Stimulated activated CD4-positive, alpha-beta T cell treated with anti-CD3 and anti-CD28 coated beads, Interleukin-2, amount 100 ng/mL, for 48 hours (primary cell): Measurements from ENCODE around the gene PLIN4.

Experiments
- DNase-seq, 2 donors: peaks; one replicate each; pipeline ENCODE4 v3.0.0-alpha.2; 2020

The PLIN4 gene

DNA sequence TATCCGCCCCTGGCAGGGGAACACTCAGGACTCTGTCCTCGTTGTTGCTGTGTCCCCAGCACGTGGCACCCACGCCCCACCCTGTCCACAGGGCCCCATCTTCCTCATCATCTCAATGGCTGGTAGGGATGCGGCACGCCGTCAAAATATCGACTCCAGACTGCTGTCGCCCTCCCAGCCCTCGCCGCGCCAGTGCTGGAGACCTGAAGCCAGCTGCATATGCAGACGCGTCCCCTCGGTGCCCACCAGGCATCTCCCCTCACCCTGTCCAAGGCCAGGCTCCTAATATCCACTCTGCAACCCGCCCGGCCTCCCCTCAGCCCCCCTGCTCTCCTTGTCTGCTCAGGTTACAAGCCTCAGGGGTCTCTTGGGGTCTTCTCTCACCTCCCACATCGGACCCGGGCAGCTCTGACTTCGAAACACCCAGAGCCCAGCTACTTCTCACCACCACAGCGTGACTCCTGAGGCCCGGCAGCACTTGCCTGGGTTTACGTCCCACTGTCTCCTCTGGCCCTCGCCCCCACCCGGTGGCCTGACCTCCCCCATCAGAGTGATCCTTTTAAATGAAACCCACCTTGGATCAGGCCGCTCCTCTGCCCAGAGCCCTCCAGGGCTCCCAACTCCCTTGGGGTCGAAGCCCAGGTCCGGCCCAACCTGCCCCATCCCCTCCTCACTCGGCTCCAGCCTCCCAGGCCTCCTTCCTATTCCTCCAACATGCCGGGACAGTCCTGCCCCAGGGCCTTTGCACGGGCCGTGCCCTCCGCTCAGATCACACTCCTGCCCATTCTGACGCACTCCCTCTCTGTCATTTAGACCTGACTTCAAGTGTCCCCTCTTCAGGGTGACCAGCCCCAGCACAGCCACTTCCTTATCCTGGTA lies 12.5 kb downstream of the PLIN4 start:
- no peak for DNase-seq

DNA sequence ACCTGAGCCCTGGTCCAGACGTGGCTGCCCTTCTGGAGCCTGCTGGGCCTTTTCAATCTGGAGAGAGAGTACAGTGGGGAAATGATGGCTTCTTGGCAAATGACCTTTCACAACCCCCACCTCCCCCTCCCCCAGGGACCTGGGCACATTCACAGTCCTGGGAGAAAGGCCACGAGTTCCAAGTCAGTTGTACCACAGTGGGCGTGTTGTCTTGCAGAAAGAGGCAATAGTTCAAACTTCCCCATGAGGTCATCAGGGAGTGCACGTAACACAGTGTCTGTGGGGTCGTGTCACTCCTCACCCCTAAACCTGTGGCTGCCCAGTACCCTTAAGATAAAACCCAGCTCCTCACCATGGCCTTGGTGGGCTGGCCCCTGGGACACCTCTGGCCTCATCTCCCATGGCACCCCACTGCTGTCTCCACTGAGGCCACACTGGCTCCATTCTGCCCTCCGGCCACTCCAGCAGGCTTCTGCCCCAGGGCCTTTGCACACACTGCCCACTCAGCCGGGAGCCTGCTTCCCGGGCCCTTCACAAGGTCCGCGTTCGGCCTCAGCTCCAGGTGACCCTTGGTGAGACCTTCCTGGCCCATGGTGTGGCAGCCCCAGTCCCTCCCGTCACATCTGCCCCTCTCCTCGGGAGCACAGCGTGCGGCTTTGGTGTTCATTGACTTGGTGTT lies 13.3 kb downstream of the PLIN4 start:
- DNase-seq = no peak

DNA sequence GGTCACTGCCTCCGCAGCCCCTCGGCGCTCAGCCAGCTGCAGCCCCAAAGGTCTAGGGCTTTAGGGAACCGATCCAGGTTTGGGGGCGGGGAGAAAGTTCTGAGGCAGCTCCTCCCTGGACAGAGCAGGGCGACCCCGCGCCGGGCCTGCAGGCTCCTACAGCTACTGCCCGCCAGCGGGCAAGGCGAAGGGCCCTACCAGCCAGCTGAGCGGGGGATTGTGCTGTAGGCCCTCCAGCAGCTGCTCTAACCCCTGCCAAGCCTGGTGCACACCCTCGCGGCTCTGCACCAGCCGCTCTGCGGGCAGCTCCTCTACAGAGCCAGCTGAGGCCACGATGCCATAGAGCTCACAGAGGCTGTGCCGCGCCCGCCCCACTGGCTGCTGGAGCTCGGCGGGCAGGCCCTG lies 14.0 kb downstream of the PLIN4 start:
- no peak for DNase-seq

DNA sequence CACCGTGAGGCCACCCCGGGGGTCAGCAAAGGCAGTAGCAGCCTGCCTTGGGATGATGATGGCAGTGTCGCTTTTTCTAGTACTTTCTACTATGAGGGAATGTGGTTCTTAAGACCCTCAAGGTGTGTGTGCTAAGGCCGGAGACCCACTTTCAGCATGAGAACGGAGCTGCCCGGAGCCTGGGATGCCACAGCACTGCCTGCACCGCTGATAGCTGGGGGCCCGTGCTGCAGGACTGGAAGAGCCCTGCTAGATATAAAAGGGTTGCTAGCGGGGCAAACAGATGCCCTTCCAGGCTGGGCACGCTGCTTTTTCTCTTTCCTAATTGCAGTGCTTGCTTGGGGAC lies 14.5 kb downstream of the PLIN4 start:
- no peak for DNase-seq

GRCh38 chr19:4503132-4503824 lies 15.0 kb downstream of the PLIN4 start:
- DNase-seq = no peak

DNA sequence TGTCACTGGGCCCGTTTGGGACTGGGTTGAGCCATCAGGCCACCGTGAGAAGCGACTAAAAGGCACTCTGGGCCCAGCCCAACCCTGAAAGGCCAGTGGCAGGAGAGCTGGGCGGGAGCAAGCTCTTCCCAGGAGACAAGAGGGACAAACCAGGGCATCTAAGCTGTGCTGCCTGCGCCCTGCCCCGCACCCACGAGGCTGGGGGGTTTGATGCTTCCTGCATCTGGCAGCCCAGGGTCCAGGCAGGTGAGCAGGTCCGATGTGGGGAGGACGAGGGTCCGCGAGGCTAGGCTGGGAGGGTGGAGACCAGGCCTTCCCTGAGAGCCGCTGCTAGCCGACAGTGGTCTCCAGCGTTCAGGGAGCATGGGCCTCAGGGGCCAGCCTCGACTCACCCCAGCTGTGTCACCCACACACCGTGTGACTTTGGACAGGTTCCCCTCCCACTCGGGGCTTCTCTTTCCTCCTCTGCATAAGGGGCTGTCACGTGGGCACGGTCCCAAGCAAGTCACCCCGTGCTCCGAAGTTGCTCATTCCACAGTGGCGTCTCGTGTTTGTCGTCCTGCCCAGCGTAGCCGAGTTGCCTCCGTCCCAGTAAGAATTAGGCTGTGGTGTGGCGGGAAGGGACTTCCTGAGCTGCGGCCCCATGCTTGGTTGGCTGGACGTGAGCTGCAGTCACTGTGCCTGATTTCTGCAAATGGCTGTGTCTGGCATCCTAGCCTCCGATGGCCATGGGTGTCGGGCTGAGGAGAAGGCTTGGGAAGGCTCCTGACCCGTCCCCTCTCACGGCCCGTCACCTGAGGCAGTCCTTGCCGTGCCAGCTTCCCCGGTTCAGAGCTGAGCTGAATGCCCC lies 15.8 kb downstream of the PLIN4 start:
- DNase-seq = no peak

- DNase-seq = no peak
These were observed 16.6 kb downstream of the PLIN4 start for GRCh38 chr19:4501691-4502090.

- DNase-seq = no peak
These were observed 17.3 kb downstream of the PLIN4 start for GRCh38 chr19:4500841-4501591.

GRCh38 chr19:4499855-4500254 lies 18.4 kb downstream of the PLIN4 start:
- DNase-seq = no peak

DNA sequence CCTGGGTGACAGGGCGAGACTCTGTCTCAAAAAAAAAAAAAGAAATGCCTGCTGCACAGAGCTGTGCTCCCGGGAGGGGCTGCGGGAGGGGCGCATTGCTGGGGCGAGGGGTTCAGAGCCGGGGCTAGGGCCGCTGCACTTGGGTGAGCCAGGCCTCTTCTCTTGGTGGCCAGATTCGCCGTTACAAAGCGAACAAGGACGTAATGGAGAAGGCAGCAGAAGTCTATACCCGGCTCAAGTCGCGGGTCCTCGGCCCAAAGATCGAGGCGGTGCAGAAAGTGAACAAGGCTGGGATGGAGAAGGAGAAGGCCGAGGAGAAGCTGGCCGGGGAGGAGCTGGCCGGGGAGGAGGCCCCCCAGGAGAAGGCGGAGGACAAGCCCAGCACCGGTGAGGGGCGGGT lies 19.0 kb downstream of the PLIN4 start:
- DNase-seq = no peak

DNA sequence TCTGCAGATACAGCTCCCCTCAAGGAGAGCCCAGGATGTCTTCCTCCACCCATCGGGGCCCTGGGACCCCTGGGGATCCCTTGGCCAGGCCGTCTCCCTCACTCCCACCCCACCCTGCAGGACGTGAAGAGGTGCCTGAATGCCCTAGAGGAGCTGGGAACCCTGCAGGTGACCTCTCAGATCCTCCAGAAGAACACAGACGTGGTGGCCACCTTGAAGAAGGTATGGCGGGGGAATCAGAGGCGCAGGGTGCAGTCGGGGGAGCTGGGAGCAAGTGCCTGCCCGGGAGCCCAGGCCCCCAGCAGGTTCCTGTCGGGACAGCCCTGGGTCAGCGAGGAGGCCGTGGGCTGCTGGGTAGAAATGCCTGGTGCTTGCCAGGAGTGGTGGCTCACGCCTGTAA lies 19.6 kb downstream of the PLIN4 start:
- DNase-seq = no peak

GRCh38 chr19:4497770-4498389 lies 20.4 kb downstream of the PLIN4 start:
- no peak for DNase-seq

DNA sequence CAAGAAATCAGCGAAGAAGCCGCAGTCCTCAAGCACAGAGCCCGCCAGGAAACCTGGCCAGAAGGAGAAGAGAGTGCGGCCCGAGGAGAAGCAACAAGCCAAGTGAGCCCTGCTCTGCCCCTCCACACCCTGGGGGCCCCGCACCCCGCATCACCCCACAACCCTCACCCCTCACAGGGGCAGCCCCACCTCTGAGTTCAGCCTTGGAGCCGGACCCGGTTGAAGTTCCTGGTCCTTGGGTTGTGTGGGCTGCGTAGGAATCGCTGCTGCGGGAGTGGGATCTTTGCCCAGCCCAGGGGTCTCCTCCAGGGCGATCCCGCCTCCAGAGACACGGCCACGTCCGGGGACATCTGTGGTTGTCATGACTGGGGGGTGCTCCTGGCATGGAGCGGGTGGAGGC lies 22.0 kb downstream of the PLIN4 start:
- DNase-seq = no peak

GRCh38 chr19:4495471-4495870 lies 22.8 kb downstream of the PLIN4 start:
- DNase-seq = no peak

- DNase-seq = no peak
These were observed 23.6 kb downstream of the PLIN4 start for GRCh38 chr19:4494691-4495064.

DNA sequence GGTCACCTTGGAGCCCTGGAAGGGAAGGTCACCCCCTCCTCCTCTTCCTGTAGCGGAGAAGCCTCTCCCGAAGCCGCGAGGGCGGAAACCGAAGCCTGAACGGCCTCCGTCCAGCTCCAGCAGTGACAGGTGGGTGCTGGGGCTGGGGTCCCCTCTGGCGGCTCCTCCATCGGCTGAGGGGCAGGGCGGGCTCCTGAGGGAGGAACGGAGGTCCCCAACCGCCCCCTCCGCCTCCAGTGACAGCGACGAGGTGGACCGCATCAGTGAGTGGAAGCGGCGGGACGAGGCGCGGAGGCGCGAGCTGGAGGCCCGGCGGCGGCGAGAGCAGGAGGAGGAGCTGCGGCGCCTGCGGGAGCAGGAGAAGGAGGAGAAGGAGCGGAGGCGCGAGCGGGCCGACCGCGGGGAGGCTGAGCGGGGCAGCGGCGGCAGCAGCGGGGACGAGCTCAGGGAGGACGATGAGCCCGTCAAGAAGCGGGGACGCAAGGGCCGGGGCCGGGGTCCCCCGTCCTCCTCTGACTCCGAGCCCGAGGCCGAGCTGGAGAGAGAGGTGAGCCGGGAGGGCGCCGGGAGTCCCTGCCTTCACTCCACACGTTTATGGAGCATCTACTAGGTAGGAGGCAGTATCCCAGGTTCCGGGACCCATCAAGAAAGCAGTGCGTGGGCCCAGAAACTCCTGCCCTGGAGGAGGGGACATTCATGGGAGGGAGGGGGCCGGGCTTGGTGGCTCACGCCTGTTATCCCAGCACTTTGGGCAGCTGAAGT lies 24.2 kb downstream of the PLIN4 start:
- no peak for DNase-seq

- DNase-seq = no peak
These were observed 25.0 kb downstream of the PLIN4 start for GRCh38 chr19:4493104-4493928.

DNA sequence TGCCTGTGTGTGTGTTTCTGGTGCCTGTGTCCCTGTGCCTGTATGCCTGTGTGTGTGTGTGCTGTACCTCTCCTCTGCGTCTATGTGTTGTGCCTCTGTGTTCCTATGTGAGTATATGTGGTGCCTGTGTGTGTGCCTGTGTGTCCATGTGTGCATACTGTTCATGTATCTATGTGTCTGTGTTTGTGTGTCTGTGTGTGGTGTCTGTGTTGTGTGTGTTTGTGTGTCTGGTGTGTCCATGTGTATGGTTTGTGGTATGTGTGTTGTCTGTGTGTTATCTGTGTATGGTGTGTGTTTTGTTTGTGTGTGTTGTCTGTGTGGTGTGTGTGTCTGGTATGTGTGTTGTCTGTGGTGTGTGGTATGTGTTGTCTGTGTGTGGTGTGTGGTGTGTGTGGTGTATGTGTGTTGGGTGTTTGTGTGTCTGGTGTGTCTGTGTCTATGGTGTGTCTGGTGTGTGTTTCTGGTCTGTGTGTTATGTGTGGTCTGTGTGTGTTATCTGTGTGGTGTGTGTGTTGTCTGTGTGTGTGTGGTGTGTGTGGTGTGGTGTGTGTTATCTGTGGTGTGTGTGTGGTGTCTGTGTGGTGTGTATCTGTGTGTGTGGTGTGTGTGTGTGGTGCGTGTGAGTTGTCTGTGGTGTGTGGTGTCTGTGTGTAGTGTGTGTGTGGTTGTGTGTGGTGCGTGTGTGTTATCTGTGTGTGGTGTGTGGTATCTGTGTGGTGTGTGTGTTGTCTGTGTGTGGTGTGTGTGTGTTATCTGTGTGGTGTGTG lies 25.8 kb downstream of the PLIN4 start:
- no peak for DNase-seq

DNA sequence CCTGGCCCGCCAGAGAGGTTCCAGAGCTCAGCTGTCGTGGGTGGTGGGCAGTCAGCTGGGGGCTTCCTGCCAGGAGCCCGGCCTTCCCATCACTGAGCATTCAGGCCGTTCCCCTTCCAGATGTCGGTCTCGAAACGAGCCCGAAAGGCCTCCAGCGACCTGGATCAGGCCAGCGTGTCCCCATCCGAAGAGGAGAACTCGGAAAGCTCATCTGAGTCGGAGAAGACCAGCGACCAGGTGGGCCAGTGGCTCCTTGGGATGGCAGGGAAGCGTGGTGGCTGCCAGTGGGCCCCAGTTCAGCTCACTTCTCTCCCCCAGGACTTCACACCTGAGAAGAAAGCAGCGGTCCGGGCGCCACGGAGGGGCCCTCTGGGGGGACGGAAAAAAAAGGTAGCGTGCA lies 26.8 kb downstream of the PLIN4 start:
- DNase-seq = no peak
